Measurements from ENCODE around the gene MIS18A.

MIS18A gene

GRCh38 chr21:32306021-32306780 is 27.4 kb upstream of the MIS18A start:
- DNase-seq (ENCODE audit: low read depth), result no peak
- TF ChIP-seq CTCF (conservative IDR thresholded peaks at IDR 0.05; ENCODE audit: low read length), result no peak
- H3K4me3 ChIP-seq (ENCODE audit: low read length), result no peak overlapping the region

- no peak overlapping the region for H3K4me3 ChIP-seq (ENCODE audit: low read length)
- no peak for DNase-seq (ENCODE audit: low read depth)
- TF ChIP-seq CTCF (conservative IDR thresholded peaks at IDR 0.05; ENCODE audit: low read length), result no peak
Measured at GRCh38 chr21:32304998-32305397, 26.1 kb upstream of the MIS18A start.

GRCh38 chr21:32303385-32303784 is 24.5 kb upstream of the MIS18A start:
- DNase-seq (ENCODE audit: low read depth), result no peak
- no peak overlapping the region for H3K4me3 ChIP-seq (ENCODE audit: low read length)
- TF ChIP-seq CTCF (conservative IDR thresholded peaks at IDR 0.05; ENCODE audit: low read length), result no peak

- no peak overlapping the region for H3K4me3 ChIP-seq (ENCODE audit: low read length)
- DNase-seq (ENCODE audit: low read depth), result no peak
- TF ChIP-seq CTCF (conservative IDR thresholded peaks at IDR 0.05; ENCODE audit: low read length), result no peak
Measured at GRCh38 chr21:32302560-32302959, 23.7 kb upstream of the MIS18A start.

GRCh38 chr21:32301596-32301995 is 22.7 kb upstream of the MIS18A start:
- no peak for TF ChIP-seq CTCF (conservative IDR thresholded peaks at IDR 0.05; ENCODE audit: low read length)
- H3K4me3 ChIP-seq (ENCODE audit: low read length), result no peak overlapping the region
- no peak for DNase-seq (ENCODE audit: low read depth)

- TF ChIP-seq CTCF (conservative IDR thresholded peaks at IDR 0.05; ENCODE audit: low read length), result no peak
- DNase-seq (ENCODE audit: low read depth), result no peak
- no peak overlapping the region for H3K4me3 ChIP-seq (ENCODE audit: low read length)
Measured at GRCh38 chr21:32300117-32300681, 21.4 kb upstream of the MIS18A start.

GRCh38 chr21:32299695-32300094 is 20.8 kb upstream of the MIS18A start:
- no peak for DNase-seq (ENCODE audit: low read depth)
- no peak for TF ChIP-seq CTCF (conservative IDR thresholded peaks at IDR 0.05; ENCODE audit: low read length)
- H3K4me3 ChIP-seq (ENCODE audit: low read length), result no peak overlapping the region

Measured in AG10803 (cell line).